ENCODE measurements around the gene DSC2.

DSC2 gene

GRCh38 chr18:31072175-31072574, 30.0 kb downstream of the DSC2 start:
- no peaks in the 10 kb centered on the region for H3K36me3 Mint-ChIP-seq (ENCODE audit: low read depth)
- H3K9me3 Mint-ChIP-seq: peaks cover 11% of the 10 kb centered on the region
- no peaks in the 10 kb centered on the region for H3K4me1 Mint-ChIP-seq (ENCODE audit: low read depth)
- H3K27ac Mint-ChIP-seq: no peak overlapping the region
- no peak overlapping the region for H3K4me3 Mint-ChIP-seq
- no peak for DNase-seq (ENCODE audit: low spot score)
- no peaks in the 10 kb centered on the region for H3K27me3 Mint-ChIP-seq (ENCODE audit: low read depth)

DNA sequence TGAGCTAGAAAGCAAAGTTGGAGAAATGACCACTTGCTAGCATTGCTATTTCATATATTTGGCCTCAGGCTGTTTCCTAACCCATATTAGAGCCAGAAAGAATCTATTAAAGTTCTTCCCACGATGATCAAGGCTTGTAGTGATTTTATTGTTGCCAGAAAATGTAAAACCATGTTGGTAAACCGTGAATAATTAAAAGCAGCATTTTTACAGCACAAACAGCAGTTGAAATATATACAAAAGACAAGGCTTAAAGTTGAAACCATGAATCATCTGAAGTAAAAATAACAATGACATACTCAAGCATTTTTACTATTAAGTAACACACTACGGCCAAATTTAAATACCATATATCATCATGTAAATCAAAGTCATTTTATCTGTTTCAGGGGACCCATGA, 32.0 kb downstream of the DSC2 start:
- no peak for DNase-seq (ENCODE audit: low spot score)
- Mint-ChIP-seq H3K27ac (no peak overlapping the region), H3K4me1 (ENCODE audit: low read depth) (no peaks in the 10 kb centered on the region), H3K36me3 (ENCODE audit: low read depth) (no peaks in the 10 kb centered on the region), H3K4me3 (no peak overlapping the region), H3K9me3 (peaks cover 10% of the 10 kb centered on the region), H3K27me3 (ENCODE audit: low read depth) (no peaks in the 10 kb centered on the region)

DNA sequence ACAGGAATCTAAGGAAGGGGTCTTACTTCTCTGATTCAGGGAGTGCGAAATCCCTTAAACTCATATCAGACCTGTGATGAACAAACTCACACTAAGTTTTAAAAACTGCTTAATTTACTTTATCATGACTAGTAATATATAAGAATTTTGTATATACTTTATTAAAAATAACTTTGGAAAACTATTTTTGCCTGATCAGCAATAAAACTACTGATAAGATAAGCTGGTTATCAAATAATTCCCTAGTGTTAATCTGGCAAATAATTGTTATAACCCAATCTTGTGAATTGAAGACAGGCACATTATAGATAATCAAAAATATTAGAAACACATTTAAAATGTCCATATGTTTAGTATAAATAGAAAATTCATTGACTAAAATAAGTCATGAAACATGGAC, 36.0 kb downstream of the DSC2 start:
- Mint-ChIP-seq H3K9me3 (no peaks in the 10 kb centered on the region), H3K27ac (no peak overlapping the region), H3K4me1 (ENCODE audit: low read depth) (no peaks in the 10 kb centered on the region), H3K27me3 (ENCODE audit: low read depth) (no peaks in the 10 kb centered on the region), H3K4me3 (no peak overlapping the region), H3K36me3 (ENCODE audit: low read depth) (no peaks in the 10 kb centered on the region)
- DNase-seq (ENCODE audit: low spot score): no peak

DNA sequence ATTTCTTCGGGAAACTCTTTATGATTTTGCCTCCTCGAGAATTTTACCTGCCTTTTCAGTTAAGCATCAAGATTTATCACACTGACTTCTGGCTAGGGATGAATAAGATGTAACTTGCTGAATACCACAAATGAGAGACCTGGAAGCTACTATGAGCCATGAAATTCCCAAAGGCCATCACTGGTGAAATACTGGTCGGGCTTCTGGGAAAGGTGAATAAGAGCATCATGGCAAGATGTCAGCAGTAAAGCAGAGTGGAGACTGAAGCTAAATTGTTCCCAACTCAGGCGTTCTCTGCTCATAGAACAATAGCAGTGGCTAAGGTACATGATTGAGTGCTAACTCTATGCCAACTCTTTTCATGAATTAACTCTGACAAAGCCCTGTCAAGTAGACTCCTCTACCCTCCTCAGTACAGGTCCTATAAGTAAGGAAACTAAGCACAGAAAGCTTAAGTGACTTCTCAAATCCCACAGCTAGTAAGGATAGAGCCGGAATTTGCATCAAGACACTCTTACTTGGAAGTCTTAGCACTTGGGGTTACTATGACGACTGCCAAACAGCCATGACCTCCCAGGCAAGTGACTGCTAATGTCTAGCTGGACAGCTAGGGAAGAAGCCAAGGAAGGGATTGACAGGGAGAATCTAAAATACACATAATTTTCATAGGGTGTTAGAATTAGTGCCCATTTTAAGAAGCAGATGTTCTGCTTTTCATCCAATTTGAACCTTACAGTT, 37.0 kb downstream of the DSC2 start:
- Mint-ChIP-seq H3K9me3 (no peaks in the 10 kb centered on the region), H3K4me1 (ENCODE audit: low read depth) (no peaks in the 10 kb centered on the region), H3K36me3 (ENCODE audit: low read depth) (no peaks in the 10 kb centered on the region), H3K27ac (no peak overlapping the region), H3K4me3 (no peak overlapping the region), H3K27me3 (ENCODE audit: low read depth) (no peaks in the 10 kb centered on the region)
- DNase-seq (ENCODE audit: low spot score): no peak

- Mint-ChIP-seq H3K27ac (no peak overlapping the region), H3K4me1 (ENCODE audit: low read depth) (no peaks in the 10 kb centered on the region), H3K9me3 (no peaks in the 10 kb centered on the region), H3K36me3 (ENCODE audit: low read depth) (no peaks in the 10 kb centered on the region), H3K4me3 (no peak overlapping the region), H3K27me3 (ENCODE audit: low read depth) (no peaks in the 10 kb centered on the region)
- no peak for DNase-seq (ENCODE audit: low spot score)
Measured at GRCh38 chr18:31064130-31064529, 38.1 kb downstream of the DSC2 start.

DNA sequence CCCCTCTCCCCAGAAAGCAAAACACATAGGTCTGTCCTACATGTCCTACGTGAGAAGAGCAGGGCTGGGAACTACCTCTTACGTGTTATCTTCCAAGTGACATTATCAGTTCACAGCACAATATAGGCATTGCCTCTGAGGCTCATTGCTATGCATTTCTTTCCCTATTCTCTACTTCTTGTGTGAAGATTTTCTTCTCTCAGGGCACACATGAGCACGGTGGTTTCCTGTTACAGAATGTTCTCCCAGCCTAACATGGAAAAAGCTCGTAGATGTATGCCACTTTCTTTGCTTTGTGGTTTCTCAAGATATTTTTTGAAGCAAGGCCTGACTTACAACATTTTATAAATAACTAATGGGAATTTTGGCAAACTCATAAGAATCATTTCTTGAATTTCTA, 40.3 kb downstream of the DSC2 start:
- H3K27ac Mint-ChIP-seq: no peak overlapping the region
- H3K4me3 Mint-ChIP-seq: no peak overlapping the region
- H3K9me3 Mint-ChIP-seq: no peaks in the 10 kb centered on the region
- no peaks in the 10 kb centered on the region for H3K36me3 Mint-ChIP-seq (ENCODE audit: low read depth)
- no peaks in the 10 kb centered on the region for H3K27me3 Mint-ChIP-seq (ENCODE audit: low read depth)
- H3K4me1 Mint-ChIP-seq (ENCODE audit: low read depth): no peaks in the 10 kb centered on the region
- DNase-seq (ENCODE audit: low spot score): no peak

- no peaks in the 10 kb centered on the region for H3K27me3 Mint-ChIP-seq (ENCODE audit: low read depth)
- H3K36me3 Mint-ChIP-seq (ENCODE audit: low read depth): no peaks in the 10 kb centered on the region
- no peaks in the 10 kb centered on the region for H3K4me1 Mint-ChIP-seq (ENCODE audit: low read depth)
- H3K27ac Mint-ChIP-seq: no peak overlapping the region
- no peak for DNase-seq (ENCODE audit: low spot score)
- no peaks in the 10 kb centered on the region for H3K9me3 Mint-ChIP-seq
- H3K4me3 Mint-ChIP-seq: no peak overlapping the region
Measured at GRCh38 chr18:31058897-31059296, 43.3 kb downstream of the DSC2 start.

DNA sequence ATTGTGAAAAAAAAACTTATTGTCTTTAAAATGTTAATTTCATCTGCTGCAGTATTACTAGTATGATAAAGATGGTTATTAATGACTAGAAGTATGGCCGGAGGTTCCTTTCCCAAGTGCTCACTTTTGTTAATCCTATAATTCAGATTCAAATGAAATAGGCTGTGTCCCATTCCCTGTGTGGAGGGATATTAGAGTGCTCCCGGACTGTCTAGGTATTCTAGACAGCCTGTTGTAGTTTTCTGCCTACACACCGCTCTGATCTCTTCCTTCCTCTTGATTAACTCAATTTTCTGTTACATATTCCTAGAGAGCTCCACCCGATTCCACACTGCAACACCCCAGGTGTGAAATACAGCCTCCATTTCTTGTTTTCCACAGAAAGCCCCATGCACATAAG, 44.3 kb downstream of the DSC2 start:
- H3K4me1 Mint-ChIP-seq (ENCODE audit: low read depth): no peaks in the 10 kb centered on the region
- no peak overlapping the region for H3K4me3 Mint-ChIP-seq
- no peaks in the 10 kb centered on the region for H3K36me3 Mint-ChIP-seq (ENCODE audit: low read depth)
- no peak overlapping the region for H3K27ac Mint-ChIP-seq
- no peaks in the 10 kb centered on the region for H3K27me3 Mint-ChIP-seq (ENCODE audit: low read depth)
- peaks cover 3% of the 10 kb centered on the region for H3K9me3 Mint-ChIP-seq
- DNase-seq (ENCODE audit: low spot score): no peak

DNA sequence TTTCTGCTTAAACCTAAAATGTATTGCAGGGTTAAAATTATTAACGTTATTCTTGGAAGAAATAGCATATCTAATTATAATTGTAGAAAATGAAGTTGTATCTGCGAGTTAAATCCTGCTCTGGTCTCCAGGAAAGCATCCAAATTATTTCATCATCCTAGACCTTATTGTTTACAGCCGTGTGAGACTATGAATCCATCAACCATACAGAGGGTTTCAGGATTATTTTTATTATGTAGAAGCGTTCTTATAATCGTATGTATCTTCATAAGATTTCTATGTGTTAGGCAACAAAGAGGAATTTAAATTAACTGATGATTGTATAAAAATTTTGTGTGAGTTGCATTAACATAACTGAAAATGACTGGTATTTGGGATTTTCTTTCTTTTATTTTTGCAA, 45.2 kb downstream of the DSC2 start:
- no peak for DNase-seq (ENCODE audit: low spot score)
- no peaks in the 10 kb centered on the region for H3K36me3 Mint-ChIP-seq (ENCODE audit: low read depth)
- H3K27ac Mint-ChIP-seq: no peak overlapping the region
- no peaks in the 10 kb centered on the region for H3K27me3 Mint-ChIP-seq (ENCODE audit: low read depth)
- peaks cover 9% of the 10 kb centered on the region for H3K9me3 Mint-ChIP-seq
- H3K4me3 Mint-ChIP-seq: no peak overlapping the region
- H3K4me1 Mint-ChIP-seq (ENCODE audit: low read depth): no peaks in the 10 kb centered on the region

DNA sequence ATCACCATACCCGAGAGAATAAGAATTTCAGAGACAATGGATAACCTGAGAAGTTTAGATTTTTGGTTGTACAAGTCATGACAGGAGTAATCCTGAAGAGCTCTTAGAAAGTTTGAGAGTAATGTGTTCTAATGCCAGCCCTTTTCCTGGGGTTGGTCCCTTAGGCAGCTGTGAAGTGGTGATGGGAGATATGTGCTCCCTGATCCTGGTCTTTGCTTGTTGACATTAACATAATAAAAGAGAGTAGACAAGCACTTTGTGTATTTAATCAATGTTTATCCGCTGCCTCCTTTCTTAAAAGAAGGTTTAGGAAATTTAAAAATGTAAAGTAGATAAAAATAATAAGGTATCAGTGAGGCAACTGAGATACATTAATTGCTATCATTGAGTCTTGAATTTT, 45.9 kb downstream of the DSC2 start:
- Mint-ChIP-seq H3K36me3 (ENCODE audit: low read depth) (no peaks in the 10 kb centered on the region), H3K9me3 (peaks cover 9% of the 10 kb centered on the region), H3K27me3 (ENCODE audit: low read depth) (no peaks in the 10 kb centered on the region), H3K27ac (no peak overlapping the region), H3K4me3 (no peak overlapping the region), H3K4me1 (ENCODE audit: low read depth) (no peaks in the 10 kb centered on the region)
- no peak for DNase-seq (ENCODE audit: low spot score)

DNA sequence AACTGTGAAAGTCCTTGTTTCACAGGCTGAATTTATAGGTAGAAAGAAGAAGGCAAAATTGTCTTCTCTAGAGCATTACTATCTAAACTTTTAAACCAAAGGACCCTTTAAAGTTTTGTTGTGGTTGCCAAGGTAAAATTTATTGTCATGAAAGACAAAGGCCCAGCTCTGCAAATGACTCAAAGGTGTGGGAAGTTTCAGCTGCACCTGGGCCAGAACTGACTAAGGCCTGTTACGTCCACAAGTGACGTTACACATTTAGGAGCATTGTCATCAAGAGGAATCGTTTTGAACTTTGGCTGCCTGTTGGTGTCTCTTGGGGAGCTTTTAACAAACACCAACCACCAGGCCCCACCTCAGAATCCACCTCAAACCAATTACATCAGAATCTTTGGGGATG, 51.6 kb downstream of the DSC2 start:
- no peaks in the 10 kb centered on the region for H3K36me3 Mint-ChIP-seq (ENCODE audit: low read depth)
- no peak overlapping the region for H3K4me3 Mint-ChIP-seq
- no peaks in the 10 kb centered on the region for H3K27me3 Mint-ChIP-seq (ENCODE audit: low read depth)
- no peaks in the 10 kb centered on the region for H3K4me1 Mint-ChIP-seq (ENCODE audit: low read depth)
- H3K9me3 Mint-ChIP-seq: peaks cover 20% of the 10 kb centered on the region
- no peak for DNase-seq (ENCODE audit: low spot score)
- H3K27ac Mint-ChIP-seq: no peak overlapping the region

DNA sequence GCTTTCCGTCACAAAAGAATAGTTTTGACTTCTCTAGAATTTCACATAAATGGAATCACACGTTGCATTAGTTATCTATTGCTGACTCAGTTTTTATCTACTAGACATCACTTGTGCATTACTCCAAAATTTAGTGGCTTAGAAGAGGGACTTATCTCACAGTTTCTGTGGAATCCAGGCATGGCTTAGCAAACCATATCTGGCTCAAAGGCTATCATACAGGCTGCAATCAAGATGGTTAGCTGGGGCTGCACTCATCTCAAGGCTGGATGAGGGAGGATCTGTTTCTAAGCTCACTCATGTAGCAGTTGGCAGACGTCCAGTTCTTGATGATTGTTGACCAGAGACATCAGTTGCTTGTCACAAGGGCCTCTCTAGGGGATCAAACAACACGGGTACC, 53.0 kb downstream of the DSC2 start:
- Mint-ChIP-seq H3K27ac (no peak overlapping the region), H3K4me3 (no peak overlapping the region), H3K9me3 (peaks cover 22% of the 10 kb centered on the region), H3K4me1 (ENCODE audit: low read depth) (no peaks in the 10 kb centered on the region), H3K36me3 (ENCODE audit: low read depth) (no peaks in the 10 kb centered on the region), H3K27me3 (ENCODE audit: low read depth) (peaks cover 3% of the 10 kb centered on the region)
- DNase-seq (ENCODE audit: low spot score): no peak

- peaks cover 12% of the 10 kb centered on the region for H3K27me3 Mint-ChIP-seq (ENCODE audit: low read depth)
- H3K4me1 Mint-ChIP-seq (ENCODE audit: low read depth): no peaks in the 10 kb centered on the region
- H3K4me3 Mint-ChIP-seq: no peak overlapping the region
- peaks cover 24% of the 10 kb centered on the region for H3K9me3 Mint-ChIP-seq
- DNase-seq (ENCODE audit: low spot score): no peak
- H3K27ac Mint-ChIP-seq: no peak overlapping the region
- peaks cover 2% of the 10 kb centered on the region for H3K36me3 Mint-ChIP-seq (ENCODE audit: low read depth)
Measured at GRCh38 chr18:31048216-31048615, 54.0 kb downstream of the DSC2 start.

DNA sequence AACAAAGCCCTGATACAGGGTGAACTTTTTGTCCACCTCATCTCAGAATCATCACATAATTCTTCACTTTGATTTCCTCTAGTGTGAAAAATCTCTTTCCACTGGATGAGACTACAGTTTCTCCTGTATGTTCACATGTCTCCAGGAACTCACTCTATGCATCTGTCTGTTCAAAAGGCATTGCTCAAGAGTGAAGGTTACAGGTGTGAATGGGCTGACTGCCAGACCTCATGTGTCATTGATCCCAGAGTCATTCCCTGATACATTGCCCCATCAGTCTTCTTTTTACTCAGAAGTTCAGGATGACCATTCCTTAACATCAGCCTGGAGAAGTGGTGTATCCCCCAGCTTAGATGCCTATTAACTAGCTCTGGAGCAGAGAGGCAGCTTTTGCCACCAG, 55.3 kb downstream of the DSC2 start:
- H3K4me3 Mint-ChIP-seq: no peak overlapping the region
- no peak overlapping the region for H3K27ac Mint-ChIP-seq
- H3K4me1 Mint-ChIP-seq (ENCODE audit: low read depth): no peaks in the 10 kb centered on the region
- DNase-seq (ENCODE audit: low spot score): no peak
- H3K9me3 Mint-ChIP-seq: peaks cover 15% of the 10 kb centered on the region
- peaks cover 4% of the 10 kb centered on the region for H3K36me3 Mint-ChIP-seq (ENCODE audit: low read depth)
- peaks cover 20% of the 10 kb centered on the region for H3K27me3 Mint-ChIP-seq (ENCODE audit: low read depth)

DNA sequence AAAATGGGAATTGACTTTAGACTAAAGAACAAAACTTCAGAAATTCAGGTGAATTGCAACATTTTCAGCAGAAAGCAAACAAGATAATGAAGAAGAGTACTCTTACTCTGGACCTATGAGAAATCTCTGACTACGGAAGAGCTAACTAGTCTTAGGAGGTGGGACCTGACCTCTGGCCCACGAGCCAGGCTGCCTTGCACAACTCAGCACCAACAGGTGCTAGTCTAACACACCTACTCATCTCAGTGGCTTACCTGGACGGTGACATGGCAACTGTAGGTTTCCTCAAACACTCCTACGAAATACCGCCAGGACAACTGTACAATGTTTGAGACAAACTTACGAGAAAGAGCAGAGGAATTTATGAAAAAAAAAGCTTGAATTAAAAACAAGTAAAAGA, 56.6 kb downstream of the DSC2 start:
- H3K27me3 Mint-ChIP-seq (ENCODE audit: low read depth): peaks cover 33% of the 10 kb centered on the region
- no peak overlapping the region for H3K4me3 Mint-ChIP-seq
- H3K27ac Mint-ChIP-seq: no peak overlapping the region
- H3K4me1 Mint-ChIP-seq (ENCODE audit: low read depth): no peaks in the 10 kb centered on the region
- H3K36me3 Mint-ChIP-seq (ENCODE audit: low read depth): peaks cover 4% of the 10 kb centered on the region
- no peak for DNase-seq (ENCODE audit: low spot score)
- H3K9me3 Mint-ChIP-seq: peaks cover 15% of the 10 kb centered on the region

All from T-helper 2 cell treated with Interferon-gamma antibody and Interleukin-4, amounts not matched to agents 5 μg/mL and 100 μg/mL, for 36 hours (primary cell).